Smooth muscle cell (in vitro differentiated cells): ENCODE data around the gene PSTPIP2. TPM values are rescaled to one million over a fixed set of nuclear protein-coding genes. Genes with fewer than 3 reads are reported as not detected.
"Not testable (repeated sequence)": the region's sequence is repeated elsewhere in the genome, so short reads cannot be mapped to it uniquely, and the experiment has no call there.

ENCODE experiments used
- DNase-seq: peaks from one replicate; lab custom pipeline; 2025; ENCODE audit not compliant: unreplicated experiment; lab: John Stamatoyannopoulos, UW
- H2AFZ ChIP-seq: fragments of 200-600 bp; sonication (generic); 2 replicates; pipeline ENCODE4 v1.6.0; 2016; ENCODE audit warnings: antibody characterized with exemption, low read depth, mild to moderate bottlenecking
- H3F3A ChIP-seq: fragments of 200-600 bp; sonication (generic); 2 replicates; pipeline ENCODE4 v1.6.0; 2017; ENCODE audit warnings: antibody characterized with exemption, low read depth
- H3K27ac ChIP-seq: fragments of 200-600 bp; sonication (generic); 2 replicates; pipeline ENCODE4 v1.5.1; 2016; ENCODE audit warnings: low read depth, mild to moderate bottlenecking
- H3K27me3 ChIP-seq: fragments of 200-600 bp; sonication (generic); 2 replicates; pipeline ENCODE4 v1.6.1; 2016; ENCODE audit warnings: low read depth, mild to moderate bottlenecking
- H3K36me3 ChIP-seq: fragments of 200-600 bp; sonication (generic); 2 replicates; pipeline ENCODE4 v1.5.1; 2016; ENCODE audit warnings: low read depth
- H3K4me1 ChIP-seq: fragments of 200-600 bp; sonication (generic); 2 replicates; pipeline ENCODE4 v1.5.1; 2016; ENCODE audit warnings: low read depth
- H3K4me2 ChIP-seq: fragments of 200-600 bp; sonication (generic); 2 replicates; pipeline ENCODE4 v1.6.0; 2016; ENCODE audit warnings: mild to moderate bottlenecking
- H3K4me3 ChIP-seq: fragments of 200-600 bp; sonication (generic); 2 replicates; pipeline ENCODE4 v1.5.1; 2016; ENCODE audit warnings: mild to moderate bottlenecking
- H3K79me2 ChIP-seq: fragments of 200-600 bp; sonication (generic); 2 replicates; pipeline ENCODE4 v1.6.0; 2016; ENCODE audit warnings: low read depth, mild to moderate bottlenecking
- H3K9ac ChIP-seq: fragments of 200-600 bp; sonication (generic); 2 replicates; pipeline ENCODE4 v1.6.0; 2016; ENCODE audit warnings: low read depth
- H3K9me3 ChIP-seq: fragments of 200-600 bp; sonication (generic); replicated peaks from 2 replicates; pipeline ENCODE4 v1.5.1; 2016; ENCODE audit warnings: low read depth
- H4K20me1 ChIP-seq: fragments of 200-600 bp; sonication (generic); 2 replicates; pipeline ENCODE4 v1.6.0; 2016; ENCODE audit warnings: low read depth
- WGBS: methylation state at CpG from one replicate; pipeline ENCODE4 v1.1.7; 2016; ENCODE audit warnings: low lambda C conversion rate; 5-methylcytosine and 5-hydroxymethylcytosine counted together
- polyA plus RNA-seq: library from polyadenylated mRNA; unstranded; fragments of >200 nt; fragmentation: Nextera tagmentation; extraction: Ambion mirVana; gene quantifications from 2 replicates; pipeline ENCODE4 v1.2.1, GENCODE V29; 2016
- total RNA-seq: library from RNA; depleted of rRNA; stranded (reverse); fragments of >200 nt; gene quantifications from 2 replicates; pipeline ENCODE4 v1.2.3, GENCODE V29; 2014
- TF ChIP-seq, protein P1 (sequence below): fragments of 200-600 bp; sonication (generic); IDR thresholded peaks from 2 replicates; pipeline ENCODE4 v1.5.1; 2017; ENCODE audit warnings: borderline replicate concordance, mild to moderate bottlenecking, antibody characterized with exemption; ENCODE audit not compliant: insufficient read depth, poor library complexity, severe bottlenecking

The PSTPIP2 gene
- total and polyA plus RNA-seq, 2 experiments from 2014 or later: 6.5 to 14.0 TPM

DNA sequence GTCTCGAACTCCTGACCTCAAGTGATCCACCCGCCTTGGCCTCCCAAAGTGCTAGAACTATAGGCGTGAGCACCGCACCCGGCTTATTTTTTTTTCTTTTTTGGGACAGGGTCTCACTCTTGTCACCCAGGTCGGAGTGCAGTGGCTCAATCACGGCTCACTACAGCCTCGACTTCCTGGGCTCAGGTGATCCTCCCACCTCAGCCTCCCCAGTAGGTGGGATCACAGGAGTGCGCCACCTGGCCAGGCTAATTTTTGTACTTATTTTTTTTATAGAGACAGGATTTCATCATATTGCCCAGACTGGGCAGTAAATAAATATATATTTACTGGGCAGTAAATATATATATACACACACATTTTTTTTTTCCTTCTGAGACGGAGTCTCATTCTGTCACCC is 23.5 kb upstream of the PSTPIP2 start:
- Histone ChIP-seq H3K4me3 (no peak overlapping the region), H4K20me1 (peaks cover 67% of the 10 kb centered on the region), H3K9me3 (no peaks in the 10 kb centered on the region), H3K79me2 (peaks cover 74% of the 10 kb centered on the region), H3K4me1 (peaks cover 6% of the 10 kb centered on the region), H3F3A (peaks cover 18% of the 10 kb centered on the region), H3K36me3 (peaks cover 9% of the 10 kb centered on the region), H2AFZ (no peak overlapping the region), H3K9ac (no peak overlapping the region), H3K27ac (no peak overlapping the region), H3K4me2 (peak overlapping the region; percentile 38), H3K27me3 (no peaks in the 10 kb centered on the region)
- WGBS: over 99% methylated on average over 10 of the region's 10 CpGs
- TF ChIP-seq, protein P1, sequence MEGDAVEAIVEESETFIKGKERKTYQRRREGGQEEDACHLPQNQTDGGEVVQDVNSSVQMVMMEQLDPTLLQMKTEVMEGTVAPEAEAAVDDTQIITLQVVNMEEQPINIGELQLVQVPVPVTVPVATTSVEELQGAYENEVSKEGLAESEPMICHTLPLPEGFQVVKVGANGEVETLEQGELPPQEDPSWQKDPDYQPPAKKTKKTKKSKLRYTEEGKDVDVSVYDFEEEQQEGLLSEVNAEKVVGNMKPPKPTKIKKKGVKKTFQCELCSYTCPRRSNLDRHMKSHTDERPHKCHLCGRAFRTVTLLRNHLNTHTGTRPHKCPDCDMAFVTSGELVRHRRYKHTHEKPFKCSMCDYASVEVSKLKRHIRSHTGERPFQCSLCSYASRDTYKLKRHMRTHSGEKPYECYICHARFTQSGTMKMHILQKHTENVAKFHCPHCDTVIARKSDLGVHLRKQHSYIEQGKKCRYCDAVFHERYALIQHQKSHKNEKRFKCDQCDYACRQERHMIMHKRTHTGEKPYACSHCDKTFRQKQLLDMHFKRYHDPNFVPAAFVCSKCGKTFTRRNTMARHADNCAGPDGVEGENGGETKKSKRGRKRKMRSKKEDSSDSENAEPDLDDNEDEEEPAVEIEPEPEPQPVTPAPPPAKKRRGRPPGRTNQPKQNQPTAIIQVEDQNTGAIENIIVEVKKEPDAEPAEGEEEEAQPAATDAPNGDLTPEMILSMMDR: no peak
- DNase-seq: no peak

DNA sequence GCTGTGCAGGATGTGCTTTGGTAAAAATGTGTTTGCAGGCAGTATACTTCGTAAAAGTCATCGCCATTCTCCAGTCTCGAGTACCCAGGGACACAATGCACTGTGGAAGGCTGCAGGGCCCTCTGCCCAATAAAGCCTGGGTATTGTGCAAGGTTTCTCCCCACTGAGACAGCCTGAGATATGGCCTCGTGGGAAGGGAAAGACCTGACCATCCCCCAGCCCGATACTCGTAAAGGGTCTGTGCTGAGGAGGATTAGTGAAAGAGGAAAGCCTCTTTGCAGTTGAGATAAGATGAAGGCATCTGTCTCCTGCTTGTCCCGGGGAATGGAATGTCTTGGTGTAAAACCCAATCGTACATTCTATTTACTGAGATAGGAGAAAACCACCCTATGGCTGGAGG is 16.4 kb upstream of the PSTPIP2 start:
- not testable (repeated sequence) for H3K9me3 ChIP-seq, H3K4me3 ChIP-seq, H3K4me1 ChIP-seq, H2AFZ ChIP-seq, H3K9ac ChIP-seq, H3K27me3 ChIP-seq
- Histone ChIP-seq H4K20me1 (peaks cover 92% of the 10 kb centered on the region), H3K4me2 (peak overlapping the region; percentile 55), H3K36me3 (peaks cover 65% of the 10 kb centered on the region), H3K27ac (peak overlapping the region; percentile 83), H3F3A (peaks cover 49% of the 10 kb centered on the region), H3K79me2 (peaks cover 56% of the 10 kb centered on the region)
- 19% methylated on average over 8 of the region's 8 CpGs for WGBS
- DNase-seq: peak; percentile 10

DNA sequence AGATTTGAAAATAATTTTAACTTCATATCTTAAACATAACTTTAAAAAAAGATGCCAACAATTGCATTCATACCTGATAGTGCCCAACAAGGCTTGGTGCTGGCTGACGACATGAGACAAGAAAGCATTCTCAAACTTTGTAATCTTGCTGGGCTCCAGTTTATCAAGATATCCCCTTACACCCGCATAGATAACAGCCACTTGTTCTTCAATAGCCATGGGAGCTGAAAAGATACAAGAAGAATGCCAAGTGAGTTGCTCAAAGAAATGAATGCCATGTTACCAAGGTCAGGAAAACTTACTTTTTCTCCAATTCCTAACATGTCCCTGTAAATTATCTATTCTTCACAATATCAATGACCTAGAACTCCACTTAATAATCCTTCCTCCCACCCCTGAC is 12.4 kb upstream of the PSTPIP2 start:
- peaks cover 9% of the 10 kb centered on the region for H3K4me1 ChIP-seq
- WGBS: 88% methylated on average over 2 of the region's 2 CpGs
- H3K36me3 ChIP-seq: peaks cover 61% of the 10 kb centered on the region
- no peaks in the 10 kb centered on the region for H3K9me3 ChIP-seq
- H3F3A ChIP-seq: peaks cover 33% of the 10 kb centered on the region
- no peak for DNase-seq
- H3K9ac ChIP-seq: no peak overlapping the region
- peaks cover 64% of the 10 kb centered on the region for H4K20me1 ChIP-seq
- no peaks in the 10 kb centered on the region for H3K27me3 ChIP-seq
- no peak overlapping the region for H3K4me3 ChIP-seq
- peaks cover 21% of the 10 kb centered on the region for H3K79me2 ChIP-seq
- H2AFZ ChIP-seq: no peak overlapping the region
- TF ChIP-seq, protein P1: no peak
- H3K4me2 ChIP-seq: no peak overlapping the region
- H3K27ac ChIP-seq: no peak overlapping the region

DNA sequence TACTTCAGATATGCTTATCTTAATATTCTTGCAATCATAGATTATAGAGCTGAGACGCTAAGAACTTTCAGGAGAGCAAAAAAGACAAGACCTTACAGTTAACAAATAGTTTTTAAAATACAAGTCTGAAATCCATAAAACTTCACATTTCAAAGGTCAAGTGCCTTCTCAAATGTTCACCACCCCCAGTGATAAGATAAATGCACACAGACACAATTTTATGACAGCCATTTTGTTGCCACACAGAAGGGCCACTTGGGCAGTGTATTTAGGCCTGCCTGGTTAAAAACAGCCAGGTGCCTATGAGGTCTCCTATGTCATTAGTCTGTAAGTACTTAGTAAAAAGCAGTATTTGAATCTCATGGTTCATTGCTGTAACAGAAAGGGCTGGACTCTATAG is 8.1 kb upstream of the PSTPIP2 start:
- Histone ChIP-seq H2AFZ (no peak overlapping the region), H4K20me1 (peaks cover 24% of the 10 kb centered on the region), H3K36me3 (peaks cover 39% of the 10 kb centered on the region), H3F3A (peaks cover 26% of the 10 kb centered on the region), H3K4me2 (no peak overlapping the region), H3K4me1 (no peaks in the 10 kb centered on the region), H3K27ac (peak overlapping the region; percentile 11), H3K9me3 (no peaks in the 10 kb centered on the region), H3K27me3 (no peaks in the 10 kb centered on the region), H3K4me3 (no peak overlapping the region), H3K9ac (no peak overlapping the region), H3K79me2 (peaks cover 3% of the 10 kb centered on the region)
- DNase-seq: no peak
- TF ChIP-seq, protein P1: no peak
- WGBS: 80% methylated on average over 1 of the region's 1 CpG
